GM23338 (cell line): ENCODE measurements around the gene AOC2. TPM values are rescaled to one million over a fixed set of nuclear protein-coding genes. Genes with fewer than 3 reads are reported as not detected.

ENCODE experiments used
- ATAC-seq: fragments of 200-7000 bp; cut with Tn5 transposase; 3 replicates; pipeline ENCODE4 v1.9.1; 2020
- DNase-seq: peaks from one replicate; pipeline ENCODE4 v3.0.0-alpha.2; 2015; ENCODE audit warnings: low spot score
- H2AFZ ChIP-seq: fragments of 200-600 bp; sonication (generic); 2 replicates; pipeline ENCODE4 v1.8.0; 2016; ENCODE audit warnings: antibody characterized with exemption, mild to moderate bottlenecking, moderate library complexity
- H3F3A ChIP-seq: fragments of 200-600 bp; sonication (generic); replicated peaks from 2 replicates; pipeline ENCODE4 v1.8.0; 2017; ENCODE audit warnings: antibody characterized with exemption, mixed run types, low read depth
- H3K27ac ChIP-seq: fragments of 200-600 bp; sonication (generic); 2 replicates; pipeline ENCODE4 v1.6.1; 2016; ENCODE audit warnings: low read depth
- H3K27me3 ChIP-seq: fragments of 200-600 bp; sonication (generic); 2 replicates; pipeline ENCODE4 v1.8.0; 2016; ENCODE audit warnings: mild to moderate bottlenecking, mixed run types, moderate library complexity; ENCODE audit not compliant: insufficient read depth
- H3K36me3 ChIP-seq: fragments of 200-600 bp; sonication (generic); 2 replicates; pipeline ENCODE4 v1.8.0; 2016; ENCODE audit warnings: mild to moderate bottlenecking; ENCODE audit not compliant: insufficient read depth
- H3K4me1 ChIP-seq: fragments of 200-600 bp; sonication (generic); 2 replicates; pipeline ENCODE4 v1.8.0; 2016; ENCODE audit warnings: mild to moderate bottlenecking, moderate library complexity; ENCODE audit not compliant: insufficient read depth
- H3K4me2 ChIP-seq: fragments of 200-600 bp; sonication (generic); 2 replicates; pipeline ENCODE4 v1.7.1; 2017; ENCODE audit warnings: mixed run types
- H3K4me3 ChIP-seq: fragments of 200-600 bp; sonication (generic); 2 replicates; pipeline ENCODE4 v1.6.1; 2016; ENCODE audit warnings: mixed run types
- H3K79me2 ChIP-seq: fragments of 200-600 bp; sonication (generic); replicated peaks from 2 replicates; pipeline ENCODE4 v1.8.0; 2017; ENCODE audit warnings: mild to moderate bottlenecking; ENCODE audit not compliant: insufficient read depth
- H3K9me2 ChIP-seq: fragments of 200-600 bp; sonication (generic); 2 replicates; pipeline ENCODE4 v1.8.0; 2017; ENCODE audit not compliant: insufficient read depth
- H4K20me1 ChIP-seq: fragments of 200-600 bp; sonication (generic); replicated peaks from 2 replicates; pipeline ENCODE4 v1.8.0; 2017; ENCODE audit warnings: mild to moderate bottlenecking; ENCODE audit not compliant: insufficient read depth
- H3K27ac Mint-ChIP-seq: 2 replicates; pipeline ENCODE4 v1.8.0; 2020; ENCODE audit warnings: inconsistent platforms, mild to moderate bottlenecking, moderate library complexity, mixed read lengths
- H3K27me3 Mint-ChIP-seq: 3 replicates; pipeline ENCODE4 v1.8.0; 2022; ENCODE audit warnings: low read depth, mild to moderate bottlenecking, moderate library complexity, mixed read lengths, inconsistent platforms; ENCODE audit not compliant: insufficient read depth, poor library complexity
- H3K36me3 Mint-ChIP-seq: 3 replicates; pipeline ENCODE4 v1.8.0; 2021; ENCODE audit warnings: low read depth, mild to moderate bottlenecking, inconsistent platforms, moderate library complexity, mixed read lengths
- H3K4me1 Mint-ChIP-seq: 3 replicates; pipeline ENCODE4 v1.8.0; 2020; ENCODE audit warnings: mild to moderate bottlenecking, inconsistent platforms, mixed read lengths
- H3K4me3 Mint-ChIP-seq: 3 replicates; pipeline ENCODE4 v1.8.0; 2021; ENCODE audit warnings: moderate library complexity, mild to moderate bottlenecking, inconsistent platforms, mixed read lengths
- H3K9me3 Mint-ChIP-seq: 3 replicates; pipeline ENCODE4 v1.8.0; 2020; ENCODE audit warnings: moderate library complexity, mild to moderate bottlenecking, inconsistent platforms, mixed read lengths
- CREB1 ChIP-seq: fragments of 250-450 bp; sonication (Bioruptor Pico); IDR thresholded peaks from 2 replicates; pipeline ENCODE4 v1.5.0; 2020; ENCODE audit warnings: low read depth, mild to moderate bottlenecking, moderate library complexity
- ETS1 ChIP-seq: IDR thresholded peaks from 2 replicates; pipeline ENCODE4 v1.6.1; 2016; ENCODE audit warnings: antibody characterized with exemption
- EZH2 ChIP-seq: fragments of 200-600 bp; sonication (generic); IDR thresholded peaks from one replicate; pipeline ENCODE4 v1.8.0; 2017; ENCODE audit warnings: antibody characterized with exemption, mild to moderate bottlenecking, low read depth; ENCODE audit not compliant: unreplicated experiment
- EZH2phosphoT487 ChIP-seq: fragments of 200-600 bp; sonication (generic); IDR thresholded peaks from one replicate; pipeline ENCODE4 v1.8.1; 2018; ENCODE audit warnings: antibody characterized with exemption; ENCODE audit not compliant: unreplicated experiment
- POLR2AphosphoS5 ChIP-seq: IDR thresholded peaks from 2 replicates; pipeline ENCODE4 v1.6.1; 2016; ENCODE audit warnings: antibody characterized with exemption, low read depth
- STAT1 ChIP-seq: IDR thresholded peaks from one replicate; pipeline ENCODE4 v1.6.1; 2016; ENCODE audit warnings: antibody characterized with exemption; ENCODE audit not compliant: unreplicated experiment
- ZNF114 ChIP-seq: fragments of 250-450 bp; sonication (Bioruptor Pico); IDR thresholded peaks from 2 replicates; pipeline ENCODE4 v1.5.0; 2020; ENCODE audit warnings: mild to moderate bottlenecking, moderate library complexity
- ZNF462 ChIP-seq: fragments of 250-450 bp; sonication (Bioruptor Pico); IDR thresholded peaks from 2 replicates; pipeline ENCODE4 v1.5.0; 2020; ENCODE audit warnings: mild to moderate bottlenecking, moderate library complexity
- polyA plus RNA-seq: library from polyadenylated mRNA; unstranded; fragments of >200 nt; fragmentation: Nextera tagmentation; extraction: Ambion mirVana; gene quantifications from 2 replicates; pipeline ENCODE4 v1.2.1, GENCODE V29; 2016
- total RNA-seq: library from RNA; depleted of rRNA; stranded (reverse); fragments of >200 nt; shearing (Covaris generic); gene quantifications from 2 replicates; pipeline ENCODE4 v1.2.3, GENCODE V29; 2014

AOC2 gene
- total and polyA plus RNA-seq, 2 experiments from 2014 or later = 2.0 to 5.8 TPM

- H3K9me3 Mint-ChIP-seq = peaks cover 14% of the 10 kb centered on the region
- H3K27ac Mint-ChIP-seq = no peak overlapping the region
- H3K4me3 ChIP-seq = no peak overlapping the region
- H3K27me3 ChIP-seq = peaks cover 18% of the 10 kb centered on the region
- no peaks in the 10 kb centered on the region for H3K4me1 Mint-ChIP-seq
- no peak overlapping the region for H2AFZ ChIP-seq
- no peaks in the 10 kb centered on the region for H3F3A ChIP-seq
- H4K20me1 ChIP-seq = no peaks in the 10 kb centered on the region
- ATAC-seq (no peak), DNase-seq (no peak)
- H3K4me2 ChIP-seq = no peak overlapping the region
- TF ChIP-seq ETS1 (no peak), POLR2AphosphoS5 (no peak), CREB1 (no peak), EZH2phosphoT487 (no peak), STAT1 (no peak), ZNF462 (CRISPR knock-in tag) (no peak), ZNF114 (CRISPR knock-in tag) (no peak), EZH2 (no peak)
- no peaks in the 10 kb centered on the region for H3K4me1 ChIP-seq
- no peaks in the 10 kb centered on the region for H3K79me2 ChIP-seq
- H3K27ac ChIP-seq = no peak overlapping the region
- H3K36me3 Mint-ChIP-seq = peaks cover 6% of the 10 kb centered on the region; the same call in 2 of the 3 replicates
- H3K36me3 ChIP-seq = no peaks in the 10 kb centered on the region
- no peaks in the 10 kb centered on the region for H3K9me2 ChIP-seq
- no peak overlapping the region for H3K4me3 Mint-ChIP-seq
- H3K27me3 Mint-ChIP-seq = peaks cover 20% of the 10 kb centered on the region
Measured at GRCh38 chr17:42803074-42803883, 41.1 kb upstream of the AOC2 start.
